ENCODE results near the gene GSC. TPM values are rescaled to one million over a fixed set of nuclear protein-coding genes. Genes with fewer than 3 reads are reported as not detected.

GSC gene
- total RNA-seq, 4 donors from 2014 or later = 1.1 to 6.9 (median 3.2) TPM

DNA sequence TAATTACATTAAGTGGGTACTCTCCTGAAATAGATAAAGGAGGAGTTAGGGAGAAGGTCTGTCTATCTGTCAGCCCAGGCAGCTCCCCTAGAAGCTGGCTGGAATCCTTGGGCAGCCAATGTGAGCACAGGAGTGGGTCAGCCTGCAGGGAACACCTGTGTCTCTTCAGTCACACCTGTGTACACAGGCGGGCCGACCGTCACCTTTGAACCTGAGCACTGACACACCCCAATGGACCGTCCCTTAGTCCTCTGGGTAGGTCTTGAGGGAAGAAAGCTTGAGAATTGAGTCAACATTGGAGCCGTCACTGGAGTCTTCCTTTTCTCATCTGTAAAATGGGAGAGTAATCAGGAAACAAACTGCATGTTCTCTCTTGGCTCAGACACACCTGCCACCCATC lies 9.8 kb upstream of the GSC start:
- no peaks in the 10 kb centered on the region for H3K36me3 ChIP-seq
- no peaks in the 10 kb centered on the region for H3K9me3 ChIP-seq
- no peak overlapping the region for H3K4me3 ChIP-seq
- DNase-seq (no peak), ATAC-seq (no peak)
- in situ Hi-C loops (cut with MboI; ENCODE audit: low sequenced_read_pairs in 4 of 4) = no loop called here
- no peak overlapping the region for H3K27ac ChIP-seq
- TF ChIP-seq POLR2A (IDR thresholded peaks at IDR 0.05) (no peak), CTCF (IDR thresholded peaks at IDR 0.05 in 4 of 5, conservative IDR thresholded peaks at IDR 0.05 in 1 of 5) (no peak)
- H3K4me1 ChIP-seq = no peaks in the 10 kb centered on the region
- H3K27me3 ChIP-seq = peaks cover 12 to 33% (median 12%) of the 10 kb centered on the region in 3 donors
- intact Hi-C loops (cut with DNase I; ENCODE audit: low total_unique reads) = no loop called here

DNA sequence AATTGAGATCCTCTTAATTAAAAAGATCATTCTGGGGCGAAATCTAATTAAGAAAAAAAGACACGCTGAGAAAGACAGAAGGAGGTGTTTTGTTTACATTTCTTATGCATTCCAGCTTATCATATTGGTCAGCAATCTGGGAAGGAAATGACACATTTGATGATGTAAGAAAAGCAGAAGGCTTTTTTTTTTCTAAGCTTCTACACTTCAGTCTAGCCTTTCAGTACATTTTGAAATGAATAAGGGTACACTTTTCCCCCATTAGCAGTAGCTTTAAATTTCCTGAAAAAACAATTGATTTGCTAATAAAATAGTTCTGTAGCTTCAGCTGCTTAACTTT lies 5.9 kb upstream of the GSC start:
- no peaks in the 10 kb centered on the region for H3K9me3 ChIP-seq
- TF ChIP-seq CTCF (IDR thresholded peaks at IDR 0.05 in 4 of 5, conservative IDR thresholded peaks at IDR 0.05 in 1 of 5) (no peak), POLR2A (IDR thresholded peaks at IDR 0.05) (no peak)
- no peaks in the 10 kb centered on the region for H3K4me1 ChIP-seq
- no peak overlapping the region for H3K4me3 ChIP-seq
- no peak overlapping the region for H3K27ac ChIP-seq
- intact Hi-C loops (cut with DNase I; ENCODE audit: low total_unique reads) = no loop called here
- in situ Hi-C loops (cut with MboI; ENCODE audit: low sequenced_read_pairs in 4 of 4) = no loop called here
- ATAC-seq (no peak), DNase-seq (no peak)
- peaks cover 45 to 65% (median 50%) of the 10 kb centered on the region in 3 donors for H3K27me3 ChIP-seq
- H3K36me3 ChIP-seq = no peaks in the 10 kb centered on the region

DNA sequence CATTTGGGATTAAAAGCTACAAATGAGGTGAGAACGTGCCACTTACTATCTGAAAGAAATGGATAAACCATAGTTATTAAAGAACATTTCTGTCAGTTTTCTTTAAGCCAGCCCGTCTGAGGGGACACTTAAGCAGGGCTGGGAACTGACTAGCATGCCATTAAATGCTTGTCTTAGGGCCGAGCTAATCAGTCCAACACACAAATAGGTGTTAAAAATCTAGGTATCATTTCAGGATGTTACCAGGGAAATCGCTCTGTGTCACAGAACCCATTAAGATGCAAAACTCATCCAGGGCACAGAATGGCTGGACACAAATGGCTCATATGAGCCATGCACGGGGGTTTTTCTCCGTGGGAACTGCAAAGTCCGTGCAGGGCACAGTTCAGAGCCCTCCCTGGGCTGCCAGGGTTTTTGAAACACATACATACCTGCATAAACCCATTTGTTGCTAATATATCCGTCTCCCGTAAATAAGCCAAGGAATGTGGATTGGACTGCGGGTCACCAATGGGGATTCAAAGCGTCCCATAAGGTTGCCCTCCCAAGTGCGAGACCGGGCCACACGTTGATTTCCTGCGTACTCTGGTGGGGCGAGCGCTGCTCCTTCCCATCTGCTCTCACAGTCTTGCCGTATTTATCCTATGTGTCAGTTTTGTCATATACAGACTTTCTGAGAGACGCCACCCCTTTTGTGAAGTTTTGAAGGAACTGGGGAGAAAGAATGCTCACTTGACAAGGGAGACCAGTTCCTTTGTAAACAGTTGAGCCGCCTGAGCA lies 5.4 kb upstream of the GSC start:
- H3K4me1 ChIP-seq = no peaks in the 10 kb centered on the region
- no peaks in the 10 kb centered on the region for H3K36me3 ChIP-seq
- peaks cover 50 to 66% (median 55%) of the 10 kb centered on the region in 3 donors for H3K27me3 ChIP-seq
- no peak overlapping the region for H3K4me3 ChIP-seq
- no peak overlapping the region for H3K27ac ChIP-seq
- no peaks in the 10 kb centered on the region for H3K9me3 ChIP-seq
- in situ Hi-C loops (cut with MboI; ENCODE audit: low sequenced_read_pairs in 4 of 4) = no loop called here
- ATAC-seq = no peak
- intact Hi-C loops (cut with DNase I; ENCODE audit: low total_unique reads) = no loop called here
- TF ChIP-seq POLR2A (IDR thresholded peaks at IDR 0.05) (no peak), CTCF (IDR thresholded peaks at IDR 0.05 in 4 of 5, conservative IDR thresholded peaks at IDR 0.05 in 1 of 5) (no peak)
- DNase-seq = no peak

- ATAC-seq (no peak), DNase-seq (no peak)
- Histone ChIP-seq H3K36me3 (no peaks in the 10 kb centered on the region), H3K4me3 (no peak overlapping the region), H3K27me3 (peaks cover 57 to 69% (median 62%) of the 10 kb centered on the region in 3 donors), H3K27ac (no peak overlapping the region), H3K9me3 (no peaks in the 10 kb centered on the region), H3K4me1 (no peaks in the 10 kb centered on the region)
- no peak for TF ChIP-seq CTCF (IDR thresholded peaks at IDR 0.05 in 4 of 5, conservative IDR thresholded peaks at IDR 0.05 in 1 of 5)
- no peak for TF ChIP-seq POLR2A (IDR thresholded peaks at IDR 0.05)
- in situ Hi-C loops (cut with MboI; ENCODE audit: low sequenced_read_pairs in 4 of 4) = no loop called here
- intact Hi-C loops (cut with DNase I; ENCODE audit: low total_unique reads) = no loop called here
Observed at GRCh38 chr14:94774344-94775090, 4.6 kb upstream of the GSC start.

Data from gastrocnemius medialis (tissue), 4 donors.